WI38 (cell line): ENCODE results near the gene OXER1.

Source experiments
- H3K4me3 ChIP-seq: 2 replicates; pipeline ENCODE4 v1.5.1; 2011; ENCODE audit warnings: low read depth, mild to moderate bottlenecking, control low read depth, low read length
- CTCF ChIP-seq: IDR thresholded peaks from 2 replicates; pipeline ENCODE4 v1.5.1; 2012; ENCODE audit warnings: low read depth, mild to moderate bottlenecking, control low read depth, low read length

Gene OXER1

GRCh38 chr2:42777883-42778805 lies 14.2 kb upstream of the OXER1 start:
- no peak overlapping the region for H3K4me3 ChIP-seq
- TF ChIP-seq CTCF: no peak

- H3K4me3 ChIP-seq: no peak overlapping the region
- TF ChIP-seq CTCF: no peak
Observed at GRCh38 chr2:42775810-42776209, 11.9 kb upstream of the OXER1 start.

- TF ChIP-seq CTCF: no peak
- no peak overlapping the region for H3K4me3 ChIP-seq
Observed at GRCh38 chr2:42775186-42775585, 11.3 kb upstream of the OXER1 start.

GRCh38 chr2:42771546-42772153 lies 7.7 kb upstream of the OXER1 start:
- TF ChIP-seq CTCF: no peak
- no peak overlapping the region for H3K4me3 ChIP-seq

- peak; percentile 39 for TF ChIP-seq CTCF
- H3K4me3 ChIP-seq: no peak overlapping the region
Observed at GRCh38 chr2:42770288-42771131, 6.6 kb upstream of the OXER1 start.

GRCh38 chr2:42769583-42770287 lies 5.8 kb upstream of the OXER1 start:
- TF ChIP-seq CTCF: no peak
- H3K4me3 ChIP-seq: no peak overlapping the region
